BJ (cell line): ENCODE results near the gene VWF. TPM values are rescaled to one million over a fixed set of nuclear protein-coding genes. Genes with fewer than 3 reads are reported as not detected.
"Not testable (repeated sequence)": the region's sequence is repeated elsewhere in the genome, so short reads cannot be mapped to it uniquely, and the experiment has no call there.

Experiments used
- CTCF ChIA-PET: fragments of 350-600 bp; formaldehyde crosslinking; extraction: SDS; loops from one replicate; lab custom pipeline; 2021; ENCODE audit warnings: antibody characterized with exemption, inconsistent platforms; lab: Yijun Ruan, JAX
- POLR2A ChIA-PET: fragments of 300-600 bp; sonication (Branson Sonifier 250); formaldehyde crosslinking; extraction: SDS; loops from one replicate; lab custom pipeline; 2021; ENCODE audit warnings: antibody characterized with exemption; lab: Charles Lee
- DNase-seq: peaks from one replicate; pipeline ENCODE4 v3.0.0-alpha.2; 2011; ENCODE audit warnings: low read depth
- H3K27me3 ChIP-seq: 2 replicates; pipeline ENCODE4 v1.6.0; 2011; ENCODE audit warnings: low read length; ENCODE audit not compliant: control insufficient read depth, insufficient read depth
- H3K36me3 ChIP-seq: 2 replicates; pipeline ENCODE4 v1.5.1; 2011; ENCODE audit warnings: low read length; ENCODE audit not compliant: control insufficient read depth, insufficient read depth
- H3K4me3 ChIP-seq: 2 replicates; pipeline ENCODE4 v1.5.1; 2011; ENCODE audit warnings: low read depth, mild to moderate bottlenecking, control low read depth, low read length
- CTCF ChIP-seq: IDR thresholded peaks from 2 replicates; pipeline ENCODE4 v1.5.1; 2011; ENCODE audit warnings: low read depth, mild to moderate bottlenecking, control low read depth, inconsistent platforms, low read length, moderate library complexity; ENCODE audit not compliant: insufficient read depth
- polyA plus RNA-seq: library from polyadenylated mRNA; depleted of rRNA; stranded (reverse); fragments of >200 nt; gene quantifications from 2 replicates; pipeline ENCODE4 v1.2.3, GENCODE V29; 2011

Gene VWF
- polyA plus RNA-seq, 1 experiment, result 0.06 TPM

GRCh38 chr12:6018265-6018664, 106.2 kb downstream of the VWF start:
- no peak for DNase-seq
- POLR2A ChIA-PET, result no interaction called here
- Histone ChIP-seq H3K4me3 (no peak overlapping the region), H3K27me3 (peaks cover 2% of the 10 kb centered on the region; the same call in 1 of the 2 replicates), H3K36me3 (no peaks in the 10 kb centered on the region)
- CTCF ChIA-PET, result no interaction called here
- no peak for TF ChIP-seq CTCF

- no peak overlapping the region for H3K4me3 ChIP-seq
- DNase-seq, result no peak
- ChIA-PET CTCF (no interaction called here), POLR2A (no interaction called here)
- no peak for TF ChIP-seq CTCF
- peaks cover 2% of the 10 kb centered on the region; the same call in 1 of the 2 replicates for H3K27me3 ChIP-seq
- no peaks in the 10 kb centered on the region for H3K36me3 ChIP-seq
These were observed 107.7 kb downstream of the VWF start for GRCh38 chr12:6016756-6017155.

GRCh38 chr12:6016004-6016403, 108.5 kb downstream of the VWF start:
- H3K27me3 ChIP-seq, H3K36me3 ChIP-seq, POLR2A ChIA-PET, DNase-seq, CTCF ChIA-PET, H3K4me3 ChIP-seq: not testable (repeated sequence)

- H3K36me3 ChIP-seq, POLR2A ChIA-PET, H3K27me3 ChIP-seq, DNase-seq, H3K4me3 ChIP-seq: not testable (repeated sequence)
- CTCF ChIA-PET, result interaction anchor here (1.7 kb wide), 1 partner anchor 27 kb away, joined by 6 read pairs; no protein-coding TSS in a partner anchor
These were observed 109.2 kb downstream of the VWF start for GRCh38 chr12:6015271-6015670.

- CTCF ChIA-PET, result interaction anchor here (1.3 kb wide), 1 partner anchor 27 kb away, joined by 3 read pairs; no protein-coding TSS in a partner anchor
- not testable (repeated sequence) for H3K27me3 ChIP-seq, DNase-seq, H3K36me3 ChIP-seq, H3K4me3 ChIP-seq
- POLR2A ChIA-PET, result interaction anchor here (0.9 kb wide), 1 partner anchor 507 kb away, joined by 3 read pairs; no protein-coding TSS in a partner anchor
These were observed 113.7 kb downstream of the VWF start for GRCh38 chr12:6010631-6011350.

- no peak for TF ChIP-seq CTCF
- ChIA-PET CTCF (interaction anchor here (1.0 to 1.4 kb wide), 2 partner anchors 9 to 39 kb away, joined by 3 to 5 read pairs; no protein-coding TSS in a partner anchor), POLR2A (no interaction called here)
- Histone ChIP-seq H3K36me3 (no peaks in the 10 kb centered on the region), H3K27me3 (peaks cover 4% of the 10 kb centered on the region), H3K4me3 (no peak overlapping the region)
- no peak for DNase-seq
These were observed 127.2 kb downstream of the VWF start for GRCh38 chr12:5997260-5997659.
